GM12872 (cell line): ENCODE results near the gene TIMELESS.

Source experiments
- CTCF ChIP-seq: IDR thresholded peaks from 3 replicates; pipeline ENCODE4 v1.5.1; 2011; ENCODE audit warnings: low read depth, mild to moderate bottlenecking, low read length, moderate library complexity; ENCODE audit not compliant: insufficient read depth

Gene TIMELESS

DNA sequence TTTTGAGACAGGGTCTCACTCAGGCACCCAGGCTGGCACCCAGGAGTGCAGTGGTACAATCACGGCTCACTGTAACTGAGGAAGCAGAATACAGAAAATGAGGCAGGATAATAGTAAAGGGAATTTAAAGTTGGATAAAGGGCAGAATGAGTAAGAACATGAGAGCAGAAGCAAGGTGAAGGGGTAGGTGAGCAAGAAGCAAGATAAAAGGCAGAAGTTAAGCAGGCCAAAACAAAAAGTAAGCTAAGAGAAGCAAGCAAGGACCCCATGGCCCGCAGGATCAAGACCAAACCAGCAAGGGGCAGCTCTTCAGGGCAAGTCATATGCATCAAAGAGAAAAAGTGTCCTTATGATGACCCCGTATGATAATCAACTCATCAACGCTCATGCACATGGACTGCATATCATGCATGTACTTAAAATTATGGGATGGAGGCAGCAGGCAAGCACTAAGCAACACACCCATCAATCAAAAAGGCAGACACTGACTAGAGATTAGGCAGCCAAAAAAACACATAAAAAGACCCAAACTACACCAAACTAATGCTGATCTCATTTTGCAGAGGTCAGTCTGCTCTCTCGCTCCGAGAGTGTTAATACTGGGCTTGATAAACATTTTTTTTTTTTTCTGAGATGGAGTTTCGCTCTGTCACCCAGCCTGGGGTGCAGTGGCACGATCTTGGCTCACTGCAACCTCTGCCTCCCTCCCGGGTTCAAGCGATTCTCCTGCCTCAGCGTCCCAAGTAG lies 11.6 kb downstream of the TIMELESS start:
- no peak for TF ChIP-seq CTCF

GRCh38 chr12:56434828-56435227 lies 14.4 kb downstream of the TIMELESS start:
- no peak for TF ChIP-seq CTCF

DNA sequence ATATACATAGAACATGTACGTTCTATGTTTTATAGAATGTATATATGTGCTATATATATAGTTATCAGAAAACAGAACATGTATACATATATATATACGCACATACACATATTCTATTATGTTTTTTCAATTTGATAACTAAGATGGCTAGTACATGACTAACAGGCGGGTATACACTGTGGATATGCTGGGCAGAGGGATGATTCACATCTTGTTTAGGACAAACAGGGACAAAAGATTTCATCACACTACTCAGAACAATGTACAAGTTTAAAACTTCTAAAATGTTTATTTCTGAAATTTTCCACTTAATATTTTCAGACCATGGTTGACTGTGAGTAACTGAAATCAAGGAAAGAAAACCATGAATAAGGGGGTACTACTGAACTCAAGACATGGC lies 17.4 kb downstream of the TIMELESS start:
- no peak for TF ChIP-seq CTCF

GRCh38 chr12:56431288-56431687 lies 17.9 kb downstream of the TIMELESS start:
- no peak for TF ChIP-seq CTCF

- TF ChIP-seq CTCF: no peak
Observed at GRCh38 chr12:56425940-56426438, 23.2 kb downstream of the TIMELESS start.

DNA sequence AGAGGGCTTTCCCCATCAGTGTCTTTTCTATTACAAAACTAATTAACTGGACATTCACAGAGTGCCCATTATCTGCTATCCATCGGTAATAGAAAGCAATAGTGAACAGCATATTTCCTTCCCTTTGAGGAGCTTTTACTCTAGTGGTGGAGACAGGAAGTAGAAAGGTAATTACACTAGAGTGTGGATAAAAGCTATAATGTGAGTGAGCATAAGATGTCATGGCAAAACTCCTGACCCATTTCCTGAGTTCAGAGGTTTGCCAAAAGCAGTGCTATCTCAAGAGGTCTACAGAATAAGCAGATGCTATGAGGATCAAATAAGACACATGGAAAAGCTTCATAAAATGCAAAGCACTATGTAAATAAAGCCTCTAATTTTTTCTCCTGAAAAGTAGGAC lies 24.0 kb downstream of the TIMELESS start:
- no peak for TF ChIP-seq CTCF

- TF ChIP-seq CTCF: no peak
Observed at GRCh38 chr12:56420411-56420810, 28.8 kb downstream of the TIMELESS start.

DNA sequence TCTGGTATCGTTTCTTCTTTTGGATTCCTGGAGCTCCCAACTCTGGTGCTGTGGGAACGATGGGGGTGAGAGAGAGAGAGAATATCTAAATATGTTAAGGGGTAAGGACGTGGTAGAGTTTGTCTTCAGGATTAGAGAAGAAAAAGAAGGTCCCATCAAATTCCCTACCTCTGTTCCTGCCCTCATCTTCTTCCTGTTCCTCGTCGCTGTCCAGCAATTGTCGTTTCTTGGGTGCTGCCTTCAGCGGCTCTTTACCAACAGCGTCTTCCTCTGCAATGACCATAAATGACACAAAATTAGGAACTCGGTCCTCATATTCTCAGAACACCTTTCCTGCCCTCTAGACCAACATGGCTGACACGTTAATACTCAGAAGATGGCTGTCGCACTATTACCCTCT lies 31.5 kb downstream of the TIMELESS start:
- no peak for TF ChIP-seq CTCF
